NCI-H345 treated with DMSO at 0.1 percent for 48 hours (cell line): ENCODE data around the gene PMF1.

Experiments
- DNase-seq: peaks from one replicate; lab custom pipeline; 2025; ENCODE audit not compliant: unreplicated experiment; lab: John Stamatoyannopoulos, UW

PMF1 gene

GRCh38 chr1:156262461-156263287 lies 49.9 kb downstream of the PMF1 start:
- no peak for DNase-seq

GRCh38 chr1:156263288-156263655 lies 50.5 kb downstream of the PMF1 start:
- DNase-seq, result no peak

- DNase-seq, result no peak
These were observed 53.2 kb downstream of the PMF1 start for GRCh38 chr1:156266051-156266450.

- no peak for DNase-seq
These were observed 55.5 kb downstream of the PMF1 start for GRCh38 chr1:156268336-156268735.

- no peak for DNase-seq
These were observed 57.5 kb downstream of the PMF1 start for GRCh38 chr1:156270314-156270713.

- no peak for DNase-seq
These were observed 63.7 kb downstream of the PMF1 start for GRCh38 chr1:156276532-156276931.

- no peak for DNase-seq
These were observed 64.2 kb downstream of the PMF1 start for GRCh38 chr1:156276966-156277381.

- DNase-seq, result no peak
These were observed 67.0 kb downstream of the PMF1 start for GRCh38 chr1:156279837-156280236.

- DNase-seq, result no peak
These were observed 68.5 kb downstream of the PMF1 start for GRCh38 chr1:156281281-156281680.

- DNase-seq, result peak; percentile 84
These were observed 69.1 kb downstream of the PMF1 start for GRCh38 chr1:156281693-156282478.

GRCh38 chr1:156282479-156283222 lies 69.8 kb downstream of the PMF1 start, which contains the start of gene SMG5:
SMG5 (minus strand) TSS chr1:156282825; CDS start chr1:156282680, 145 bp downstream.
- DNase-seq, result peak; percentile 100

- no peak for DNase-seq
These were observed 70.7 kb downstream of the PMF1 start for GRCh38 chr1:156283521-156283920.

- no peak for DNase-seq
These were observed 71.3 kb downstream of the PMF1 start, which contains the start of gene TMEM79 for GRCh38 chr1:156284112-156284511. TMEM79 (plus strand) TSS chr1:156284325; CDS start chr1:156285227, 902 bp downstream.

GRCh38 chr1:156284757-156285156 lies 72.0 kb downstream of the PMF1 start:
- no peak for DNase-seq

GRCh38 chr1:156285437-156285836 lies 72.6 kb downstream of the PMF1 start:
- DNase-seq, result no peak

GRCh38 chr1:156286061-156286460 lies 73.3 kb downstream of the PMF1 start:
- no peak for DNase-seq
